Kidney epithelial cell (primary cell): ENCODE measurements around the gene FOLR1. TPM values are rescaled to one million over a fixed set of nuclear protein-coding genes. Genes with fewer than 3 reads are reported as not detected.

Experiments
- DNase-seq: peaks from one replicate; pipeline ENCODE4 v3.0.0-alpha.2; 2010; ENCODE audit warnings: low read depth
- H3K27me3 ChIP-seq: 2 replicates; pipeline ENCODE4 v1.6.0; 2011; ENCODE audit warnings: low read length; ENCODE audit not compliant: control insufficient read depth, insufficient read depth
- H3K36me3 ChIP-seq: 2 replicates; pipeline ENCODE4 v1.5.1; 2011; ENCODE audit warnings: low read length; ENCODE audit not compliant: control insufficient read depth, insufficient read depth
- H3K4me3 ChIP-seq: 2 replicates; pipeline ENCODE4 v1.5.1; 2011; ENCODE audit warnings: low read depth, mild to moderate bottlenecking, control low read depth, low read length
- CTCF ChIP-seq: IDR thresholded peaks from 2 replicates; pipeline ENCODE4 v1.5.1; 2011; ENCODE audit warnings: mild to moderate bottlenecking, moderate library complexity, low read length, control low read depth, inconsistent platforms; ENCODE audit not compliant: insufficient read depth, poor library complexity, severe bottlenecking
- total RNA-seq: library from RNA; depleted of rRNA; stranded (reverse); fragments of >200 nt; gene quantifications from 2 replicates; pipeline ENCODE4 v1.2.3, GENCODE V29; 2015

FOLR1 gene
- total RNA-seq, 1 donor from 2014 or later = 1.7 TPM

- no peak for TF ChIP-seq CTCF
- H3K4me3 ChIP-seq = no peak overlapping the region
- peaks cover 17% of the 10 kb centered on the region for H3K36me3 ChIP-seq
- peaks cover 29% of the 10 kb centered on the region for H3K27me3 ChIP-seq
- no peak for DNase-seq
These were observed 44.8 kb downstream of the FOLR1 start for GRCh38 chr11:72236774-72237111.

- DNase-seq = no peak
- Histone ChIP-seq H3K27me3 (peaks cover 35% of the 10 kb centered on the region), H3K4me3 (no peak overlapping the region), H3K36me3 (peaks cover 14% of the 10 kb centered on the region)
- TF ChIP-seq CTCF = no peak
These were observed 45.4 kb downstream of the FOLR1 start for GRCh38 chr11:72237112-72237931.

GRCh38 chr11:72238040-72238450, 46.1 kb downstream of the FOLR1 start:
- Histone ChIP-seq H3K27me3 (peaks cover 39% of the 10 kb centered on the region), H3K36me3 (peaks cover 12% of the 10 kb centered on the region), H3K4me3 (no peak overlapping the region)
- no peak for DNase-seq
- TF ChIP-seq CTCF = peak; percentile 80

GRCh38 chr11:72238492-72239312, 46.8 kb downstream of the FOLR1 start:
- H3K4me3 ChIP-seq = no peak overlapping the region
- peaks cover 46% of the 10 kb centered on the region for H3K27me3 ChIP-seq
- DNase-seq = no peak
- TF ChIP-seq CTCF = no peak
- peaks cover 10% of the 10 kb centered on the region for H3K36me3 ChIP-seq

GRCh38 chr11:72239313-72239848, 47.4 kb downstream of the FOLR1 start:
- no peak for DNase-seq
- peaks cover 53% of the 10 kb centered on the region for H3K27me3 ChIP-seq
- no peak overlapping the region for H3K4me3 ChIP-seq
- no peak for TF ChIP-seq CTCF
- H3K36me3 ChIP-seq = peaks cover 10% of the 10 kb centered on the region
